GM21717 (cell line): ENCODE measurements around the gene PIP5K1C.

ENCODE experiments used
- ATAC-seq: cut with Tn5 transposase; IDR thresholded peaks from one replicate; pipeline ENCODE4 v1.9.1; 2021; ENCODE audit warnings: mild to moderate bottlenecking, moderate library complexity; ENCODE audit not compliant: unreplicated experiment

PIP5K1C gene

GRCh38 chr19:3695124-3695733, 5.0 kb downstream of the PIP5K1C start:
- no peak for ATAC-seq

- no peak for ATAC-seq
Measured at GRCh38 chr19:3694361-3695123, 5.7 kb downstream of the PIP5K1C start.

DNA sequence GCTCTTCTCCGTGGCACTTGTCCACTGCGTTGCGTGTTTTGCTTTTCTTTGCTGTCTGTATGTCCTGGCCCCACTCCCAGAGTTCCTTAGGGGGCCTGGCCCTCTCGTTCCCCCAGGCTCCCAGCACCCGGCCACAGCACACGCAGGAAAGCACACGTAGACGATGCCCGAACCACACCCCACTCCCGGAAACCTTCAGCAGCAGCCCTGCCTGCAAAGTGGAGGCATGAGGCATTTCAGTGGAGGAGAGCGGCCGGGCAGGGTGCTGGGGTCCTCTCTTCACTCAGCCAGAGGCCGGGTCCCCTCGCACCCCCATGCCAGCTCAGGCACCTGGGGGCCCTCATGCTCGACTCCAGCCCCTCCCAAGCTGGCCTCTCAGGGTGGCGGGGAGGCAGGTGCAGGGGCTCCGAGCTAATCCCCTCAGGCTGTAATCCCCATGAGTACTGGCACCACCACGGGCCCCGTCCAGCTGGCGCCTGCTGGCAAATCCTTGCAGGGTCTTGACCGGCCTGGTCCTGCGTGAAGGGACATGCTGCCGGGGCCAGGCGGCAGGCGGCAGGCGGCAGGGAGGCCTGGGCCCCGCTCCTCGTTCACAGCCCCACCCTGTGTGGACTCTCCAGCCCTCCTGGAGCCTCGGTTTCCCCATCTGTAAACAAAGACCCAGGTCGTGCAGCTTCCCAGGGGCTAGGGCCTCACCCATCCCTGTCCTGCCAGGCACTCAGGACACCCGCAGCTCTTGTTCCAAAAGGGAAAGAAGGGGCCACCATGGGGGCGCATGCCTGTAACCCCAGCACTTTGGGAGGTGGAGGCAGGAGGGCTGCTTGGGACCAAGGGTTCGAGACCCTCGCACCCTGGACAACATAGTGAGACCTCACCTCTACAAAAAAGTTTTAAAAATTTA, 7.0 kb downstream of the PIP5K1C start:
- no peak for ATAC-seq

DNA sequence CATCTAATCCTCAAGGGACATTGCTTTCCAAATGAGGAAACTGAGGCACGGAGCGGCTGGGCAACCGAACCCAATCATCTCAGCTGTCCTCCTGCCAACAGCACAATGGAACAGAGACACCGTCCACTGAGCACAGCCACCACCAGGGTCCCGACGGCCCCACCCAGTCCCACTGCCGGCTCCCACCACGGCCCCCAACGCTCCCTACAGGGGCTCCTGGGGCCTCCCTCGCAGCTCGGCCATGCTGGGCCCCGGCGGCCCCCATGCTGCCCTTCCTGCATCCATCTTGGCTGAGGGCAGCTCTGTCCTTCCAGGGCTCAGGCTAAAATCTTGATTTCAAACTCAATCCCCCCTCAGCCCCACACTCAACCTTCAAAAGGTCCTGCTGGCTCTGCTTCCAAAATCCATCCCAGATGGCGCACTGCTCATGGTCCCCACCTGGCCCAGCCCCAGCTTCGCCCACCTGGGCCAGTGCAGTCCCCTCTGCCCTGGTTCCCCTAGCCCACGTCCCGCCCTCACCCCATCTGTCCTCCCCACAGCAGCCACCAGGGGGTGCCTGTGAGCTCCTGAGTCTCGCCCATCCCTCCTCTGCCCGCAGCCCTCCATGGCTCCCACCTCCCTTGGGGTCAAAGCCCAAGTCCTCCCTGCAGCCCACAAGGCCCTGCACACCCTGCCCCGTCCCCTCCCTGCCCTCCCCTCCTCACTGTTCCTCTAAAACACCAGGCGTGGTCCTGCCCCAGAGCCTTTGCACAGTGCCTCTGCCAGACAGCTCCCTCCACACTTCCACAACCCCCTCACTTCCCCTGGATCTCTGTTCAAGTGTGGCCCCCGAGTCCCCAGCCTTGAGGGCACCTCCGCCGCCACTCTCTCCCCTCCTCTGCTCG, 7.9 kb downstream of the PIP5K1C start:
- ATAC-seq = no peak

GRCh38 chr19:3691726-3692125, 8.5 kb downstream of the PIP5K1C start:
- ATAC-seq = no peak

- no peak for ATAC-seq
Measured at GRCh38 chr19:3691372-3691716, 8.9 kb downstream of the PIP5K1C start.

DNA sequence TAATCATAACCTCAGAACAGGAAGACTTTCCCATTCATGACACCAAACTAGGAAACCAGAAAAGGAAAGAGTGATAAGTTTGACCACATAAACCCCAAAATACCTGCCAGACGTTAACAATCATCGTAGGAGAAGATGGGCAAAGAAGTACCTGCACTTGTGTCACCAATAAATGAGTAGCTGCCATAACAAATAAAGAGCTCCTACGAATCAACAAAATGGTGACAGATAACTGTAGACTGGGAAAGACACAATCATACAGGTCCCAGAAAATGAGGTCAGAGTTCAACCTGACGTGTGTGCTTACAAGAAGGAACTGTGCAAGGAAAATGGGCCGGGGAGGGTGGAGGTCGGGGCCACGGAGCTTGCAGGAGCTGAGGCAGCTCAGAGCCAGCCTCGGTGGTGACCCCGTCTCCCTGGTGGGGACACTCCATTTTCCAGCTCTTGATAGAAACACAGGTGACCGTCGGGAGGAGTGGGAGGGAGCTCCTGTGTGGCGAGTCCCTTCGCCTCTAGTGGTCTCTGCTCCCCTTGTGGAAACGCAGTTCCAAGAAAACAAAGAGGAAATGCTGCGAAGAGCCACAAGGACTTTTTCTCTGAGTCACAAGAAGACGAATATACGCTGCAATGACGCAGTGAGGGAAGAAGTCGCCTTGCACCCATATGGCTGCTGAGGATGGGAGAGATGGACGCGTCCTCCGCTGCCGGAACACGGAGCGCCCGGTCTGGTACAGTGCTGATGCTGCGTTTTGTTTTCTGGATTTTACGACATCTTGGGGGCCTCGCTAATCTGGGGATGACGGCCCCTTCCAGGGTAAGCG, 9.5 kb downstream of the PIP5K1C start:
- no peak for ATAC-seq

- ATAC-seq = no peak
Measured at GRCh38 chr19:3687774-3688706, 12.2 kb downstream of the PIP5K1C start.

- no peak for ATAC-seq
Measured at GRCh38 chr19:3687393-3687773, 12.9 kb downstream of the PIP5K1C start.

DNA sequence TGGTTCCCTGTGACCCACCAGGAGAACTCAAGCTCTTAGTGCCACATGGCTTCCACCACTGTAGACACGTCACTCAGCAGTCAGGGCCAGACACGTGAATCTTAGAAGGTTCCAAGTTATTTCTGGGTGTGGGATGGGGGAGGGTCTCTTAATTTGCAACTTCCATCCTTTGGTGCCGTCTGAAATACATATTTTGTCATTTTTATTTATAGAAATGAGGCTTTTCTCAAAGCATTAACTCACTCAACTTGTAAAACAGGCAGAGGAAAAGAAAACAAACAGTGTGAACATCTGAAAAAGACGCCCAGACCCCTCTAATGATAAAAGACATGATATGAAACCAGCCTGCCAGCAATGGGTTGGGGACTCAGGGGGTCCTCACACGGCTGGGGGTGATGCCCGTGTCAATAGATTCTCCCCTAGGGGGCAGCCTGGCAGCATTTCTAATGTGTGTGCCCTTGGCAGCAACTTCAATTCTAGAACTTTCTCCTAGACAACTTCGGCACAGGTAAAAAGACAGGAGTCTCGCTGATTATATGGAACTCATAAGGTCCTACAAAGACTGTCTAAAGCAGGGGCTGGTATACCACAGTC, 15.4 kb downstream of the PIP5K1C start:
- ATAC-seq = no peak

DNA sequence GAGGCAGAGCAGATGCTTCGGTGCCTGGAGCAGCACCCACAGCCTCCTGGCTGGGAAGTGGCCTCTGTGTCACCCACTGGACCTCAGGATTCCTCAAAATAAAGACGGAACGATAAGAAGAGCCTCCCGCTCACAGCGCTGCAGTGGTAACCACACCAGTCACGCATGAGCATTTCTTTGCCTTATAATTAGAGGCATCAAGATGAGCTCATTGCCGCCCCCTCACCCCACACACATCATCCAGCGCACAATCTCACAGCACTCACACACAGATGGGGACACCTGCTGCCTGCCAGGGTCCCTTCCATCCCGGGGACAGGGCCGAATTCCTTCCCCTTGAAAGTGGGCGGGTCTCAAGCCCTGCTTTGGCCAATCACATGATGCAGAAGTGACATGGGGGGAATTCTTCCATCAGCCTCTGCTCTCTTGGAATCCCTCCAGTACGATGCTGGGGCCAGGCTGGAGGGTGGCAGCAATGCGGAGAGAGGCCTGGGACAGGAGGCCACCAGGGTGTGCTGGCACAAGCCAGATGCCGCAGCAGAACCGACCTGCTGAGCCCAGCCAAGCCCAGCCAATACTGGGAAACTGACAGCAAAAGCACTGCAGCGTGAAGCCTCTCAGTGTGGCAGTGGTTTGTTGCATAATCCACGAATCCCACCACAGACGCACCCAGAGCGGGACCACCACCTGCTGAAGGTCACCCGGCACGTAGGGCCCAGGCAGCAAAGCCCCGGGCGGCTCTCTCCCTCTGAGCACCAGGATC, 16.0 kb downstream of the PIP5K1C start:
- no peak for ATAC-seq

GRCh38 chr19:3683405-3684053, 16.7 kb downstream of the PIP5K1C start:
- no peak for ATAC-seq

- no peak for ATAC-seq
Measured at GRCh38 chr19:3682741-3683404, 17.4 kb downstream of the PIP5K1C start.

GRCh38 chr19:3682286-3682685, 18.0 kb downstream of the PIP5K1C start:
- no peak for ATAC-seq

DNA sequence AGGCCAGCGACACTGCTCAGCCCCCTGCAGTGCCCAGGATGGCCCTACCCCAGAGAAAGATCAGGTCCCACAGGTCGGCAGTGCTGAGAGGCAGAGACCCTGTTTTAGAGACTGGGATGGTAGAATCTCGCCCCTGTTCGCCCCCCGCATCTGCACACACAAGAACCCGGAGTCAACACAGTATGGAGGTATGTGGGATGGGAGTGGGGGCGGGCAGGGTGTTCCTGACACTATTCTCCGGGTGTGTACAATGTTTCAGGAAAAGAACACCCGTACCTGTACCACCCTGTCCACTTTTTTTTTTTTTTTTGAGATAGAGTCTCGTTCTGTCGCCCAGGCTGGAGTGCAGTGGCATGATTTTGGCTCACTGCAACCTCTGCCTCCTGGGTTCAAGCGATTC, 19.3 kb downstream of the PIP5K1C start:
- no peak for ATAC-seq

DNA sequence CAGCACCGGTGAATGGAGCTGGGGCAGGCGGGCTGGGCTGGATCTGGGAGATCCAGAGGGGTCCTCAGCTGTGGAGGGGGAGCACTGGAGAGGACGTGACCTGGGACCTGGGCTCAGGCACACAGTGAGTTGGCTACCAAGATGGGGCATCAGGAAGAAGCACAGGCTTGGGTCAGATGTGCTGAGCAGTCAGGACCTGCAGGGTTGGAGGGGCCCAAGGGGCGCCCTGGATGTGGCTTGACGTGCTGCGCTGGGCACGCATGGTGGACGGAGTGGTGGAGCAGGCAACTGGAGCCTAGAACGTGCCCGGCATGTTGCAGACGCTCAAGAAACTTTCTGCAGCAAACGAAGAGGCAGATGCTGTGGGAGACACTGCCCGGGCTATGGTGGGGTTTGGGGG, 20.7 kb downstream of the PIP5K1C start:
- no peak for ATAC-seq

DNA sequence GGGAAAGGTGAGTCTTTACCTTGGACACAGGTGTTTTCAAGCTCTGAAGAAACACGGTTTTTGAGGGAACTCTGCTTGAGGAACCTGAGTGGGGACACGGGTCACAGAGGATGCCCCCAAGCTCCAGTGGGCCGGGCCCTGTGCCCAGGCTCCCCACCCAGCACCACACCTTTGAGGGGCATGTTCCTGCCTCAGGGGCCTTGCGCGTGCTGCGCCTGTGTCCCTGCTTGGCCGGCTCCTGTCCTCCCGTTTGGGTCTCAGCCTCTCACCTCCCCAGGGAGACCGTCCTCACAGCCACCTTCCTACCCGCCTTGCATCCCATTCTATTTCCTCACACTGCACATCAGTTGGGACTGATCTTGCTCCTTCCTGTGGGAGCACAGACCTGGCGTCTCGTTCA, 21.1 kb downstream of the PIP5K1C start:
- ATAC-seq = no peak
